COLO668 (cell line): ENCODE data around the gene BASP1.
"Not testable (repeated sequence)": the region's sequence is repeated elsewhere in the genome, so short reads cannot be mapped to it uniquely, and the experiment has no call there.

Source experiments
- DNase-seq: peaks from one replicate; lab custom pipeline; 2025; ENCODE audit not compliant: unreplicated experiment; lab: John Stamatoyannopoulos, UW

The BASP1 gene

DNA sequence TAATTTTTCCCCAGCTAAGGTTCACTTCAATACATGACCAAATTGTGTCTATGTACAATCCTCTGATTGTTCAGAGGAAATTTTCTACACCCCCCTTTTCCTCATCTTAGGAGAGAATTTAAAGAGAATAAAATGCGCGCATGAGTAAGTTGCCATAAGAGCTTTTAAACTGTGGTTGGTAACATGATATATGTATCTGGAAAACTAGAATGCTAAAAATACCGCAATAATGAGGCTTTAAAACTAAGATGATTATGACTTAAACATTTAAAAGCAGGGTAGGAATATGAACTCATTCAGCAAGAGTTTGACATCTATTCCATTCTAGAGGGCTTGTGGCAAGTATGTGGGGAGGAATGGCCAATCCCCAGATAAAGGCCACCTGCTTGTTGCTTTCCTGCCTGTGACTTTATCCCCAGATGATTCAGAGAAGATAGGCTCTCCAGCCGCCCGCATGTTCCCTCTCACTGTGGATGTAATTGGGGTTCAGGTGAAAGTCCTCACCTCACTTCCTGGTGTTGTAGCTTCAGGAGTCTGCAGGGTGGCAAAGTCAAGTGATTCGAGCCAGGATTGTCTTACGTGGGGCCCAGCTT lies 26.5 kb upstream of the BASP1 start:
- DNase-seq = no peak

- DNase-seq = not testable (repeated sequence)
Measured at GRCh38 chr5:17191574-17191973, 25.9 kb upstream of the BASP1 start.

- no peak for DNase-seq
Measured at GRCh38 chr5:17192191-17192590, 25.2 kb upstream of the BASP1 start.

DNA sequence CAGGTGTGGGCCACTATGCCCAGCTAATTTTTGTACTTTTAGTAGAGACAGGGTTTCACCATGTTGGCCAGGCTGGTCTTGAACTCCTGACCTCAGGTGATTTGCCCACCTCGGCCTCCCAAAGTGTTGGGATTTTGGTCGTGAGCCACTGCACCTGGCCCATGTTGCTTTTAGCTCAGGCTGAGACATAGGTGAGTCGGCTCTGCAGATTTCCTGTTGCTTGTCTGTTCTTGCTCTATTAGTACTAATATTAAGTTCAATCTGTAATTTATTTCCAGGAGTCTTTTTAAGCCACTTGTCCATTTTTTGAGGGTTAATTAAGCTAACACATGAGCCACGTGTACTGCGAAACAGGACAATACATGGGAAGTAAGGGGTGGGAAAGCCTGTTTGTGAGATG lies 21.4 kb upstream of the BASP1 start:
- DNase-seq = no peak

GRCh38 chr5:17196697-17197096 lies 20.7 kb upstream of the BASP1 start:
- DNase-seq = no peak

- DNase-seq = peak; percentile 15
Measured at GRCh38 chr5:17203329-17204132, 13.9 kb upstream of the BASP1 start.

GRCh38 chr5:17204133-17204489 lies 13.3 kb upstream of the BASP1 start:
- no peak for DNase-seq

GRCh38 chr5:17206021-17206420 lies 11.4 kb upstream of the BASP1 start:
- no peak for DNase-seq

DNA sequence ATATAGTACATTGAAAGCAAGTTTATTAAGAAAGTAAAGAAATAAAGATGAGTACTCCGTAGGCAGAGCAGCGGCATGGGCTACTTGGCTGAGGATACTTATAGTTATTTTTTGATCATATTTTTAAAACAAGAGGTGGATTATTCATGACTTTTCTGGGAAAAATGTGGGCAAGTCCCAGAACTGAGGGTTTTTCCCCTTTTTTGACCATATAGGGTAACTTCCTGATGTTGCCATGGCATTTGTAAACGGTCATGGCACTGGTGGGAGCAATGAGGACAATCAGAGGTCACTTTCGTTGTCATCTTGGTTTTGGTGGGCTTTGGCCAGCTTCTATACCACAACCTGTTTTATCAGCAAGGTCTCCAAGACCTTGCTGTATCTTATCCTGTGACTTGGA lies 5.2 kb upstream of the BASP1 start:
- DNase-seq = no peak

- DNase-seq = no peak
Measured at GRCh38 chr5:17212996-17213395, 4.4 kb upstream of the BASP1 start.

- no peak for DNase-seq
Measured at GRCh38 chr5:17213938-17214337, 3.5 kb upstream of the BASP1 start.

DNA sequence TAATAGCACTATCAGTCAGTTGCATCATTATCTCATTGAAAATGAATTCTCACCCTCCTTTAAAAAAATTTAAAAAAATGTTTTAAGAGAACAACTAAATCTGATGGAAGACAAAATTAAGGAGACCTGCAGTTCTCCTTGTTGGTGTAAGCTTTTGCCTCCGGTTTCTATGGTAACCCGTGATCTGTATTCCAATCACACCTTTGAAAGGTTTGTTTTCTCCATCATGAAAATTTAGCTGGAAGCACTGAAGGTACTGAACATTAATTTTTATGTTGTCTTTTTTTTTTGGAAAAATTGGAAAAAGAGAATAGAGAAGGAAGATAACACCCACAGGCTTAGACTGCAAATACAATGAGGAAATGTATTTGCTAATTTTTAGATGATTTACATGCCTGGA lies 2.5 kb upstream of the BASP1 start:
- no peak for DNase-seq

DNA sequence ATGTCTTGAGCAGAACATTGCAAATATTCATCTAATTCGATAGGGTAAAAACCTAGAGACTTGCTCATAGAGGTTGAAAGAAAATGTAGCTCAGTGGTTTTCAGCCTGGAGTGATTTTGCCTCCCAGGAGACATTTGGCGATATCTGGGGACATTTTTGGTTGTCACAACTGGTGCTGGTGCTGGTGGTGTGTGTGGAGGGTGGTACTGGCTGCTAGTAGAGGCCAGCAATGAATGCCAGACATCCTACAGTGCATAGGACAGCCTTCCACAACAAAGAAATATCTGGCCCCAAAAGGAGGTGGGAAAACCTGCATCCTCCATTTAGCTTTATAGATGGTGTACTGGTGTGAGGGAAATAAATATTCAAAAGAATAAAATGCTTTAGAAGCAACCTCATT lies 2.1 kb upstream of the BASP1 start:
- no peak for DNase-seq

GRCh38 chr5:17216176-17216973 lies 1.1 kb upstream of the BASP1 start:
- peak; percentile 76 for DNase-seq

DNA sequence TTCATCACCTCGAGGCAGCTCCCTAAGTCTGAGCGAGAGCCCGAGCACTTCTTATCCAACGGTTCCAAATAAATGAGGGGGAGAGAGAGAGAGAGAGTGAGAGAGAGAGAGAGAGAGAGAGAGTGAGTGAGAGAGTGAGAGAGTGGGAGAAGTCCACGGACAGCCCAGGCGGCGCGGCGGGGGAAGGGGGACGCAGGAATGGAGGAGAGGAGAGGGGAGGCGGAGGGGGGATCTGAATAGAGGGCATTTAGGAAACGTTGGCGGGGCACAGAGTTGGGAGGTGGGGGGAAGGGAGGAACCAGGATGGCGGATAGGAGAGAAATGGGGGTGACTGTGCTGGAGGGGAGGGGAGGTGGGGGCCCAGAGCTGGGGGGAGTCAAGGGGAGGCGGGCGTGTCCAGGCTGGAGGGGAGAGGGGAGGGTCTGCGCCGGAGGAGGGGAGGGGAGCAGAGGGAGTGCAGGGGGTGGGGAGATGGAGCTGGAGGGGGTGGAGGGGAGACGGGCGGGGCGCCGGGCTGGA lies 398 bp upstream of the BASP1 start:
- DNase-seq = no peak

DNA sequence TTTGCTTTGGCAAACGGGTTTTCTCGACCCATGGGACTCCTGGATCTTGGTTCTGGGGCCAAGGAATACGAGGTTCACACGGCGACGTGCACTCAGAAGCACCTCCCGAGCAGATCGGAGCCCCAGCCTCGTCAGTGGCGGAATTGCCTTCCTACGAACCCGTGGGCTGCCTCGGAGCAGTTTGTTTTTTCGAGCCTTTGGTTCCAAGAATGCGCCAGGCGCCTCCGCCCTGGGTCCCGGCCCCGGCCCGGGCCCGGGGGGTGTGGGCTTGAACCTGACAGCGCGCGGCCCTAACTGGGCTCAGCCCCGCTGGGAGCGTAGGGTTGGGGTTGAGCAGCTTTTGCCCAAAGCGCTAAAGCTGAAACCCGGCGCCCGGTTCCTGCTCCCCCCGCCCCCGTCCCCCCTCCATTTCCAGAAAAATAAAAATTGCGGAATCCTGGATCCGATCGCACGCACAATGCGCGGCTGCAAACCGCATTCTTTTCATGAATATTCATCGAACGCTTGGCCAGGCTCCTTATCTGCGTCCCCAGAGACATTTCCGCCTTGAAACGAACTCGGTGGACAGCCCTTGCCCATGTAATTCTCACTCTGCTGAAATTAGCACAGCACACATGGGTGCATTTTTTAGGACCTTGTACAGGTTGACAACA lies 1.0 kb downstream of the BASP1 start:
- DNase-seq = no peak

DNA sequence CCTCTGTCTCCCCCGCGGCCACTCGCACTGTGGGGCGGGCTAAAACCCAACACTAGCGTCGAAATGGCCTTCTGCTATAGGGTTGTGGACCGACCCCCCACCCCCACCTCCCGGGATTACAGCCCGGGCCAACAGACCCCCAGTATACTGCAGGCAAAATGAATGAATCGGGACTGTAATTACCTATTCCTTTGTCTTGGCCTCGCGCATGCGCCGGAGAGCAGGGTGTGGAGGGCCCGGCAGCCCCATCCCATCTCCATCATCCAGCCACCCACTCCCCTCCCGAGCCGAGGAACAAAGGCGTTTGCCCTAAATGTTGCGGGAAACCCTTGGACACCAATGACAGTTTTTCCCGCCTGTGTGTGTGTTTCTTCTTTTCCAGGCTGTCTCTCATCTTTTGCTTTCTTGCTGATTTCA lies 1.6 kb downstream of the BASP1 start:
- DNase-seq = no peak

- DNase-seq = no peak
Measured at GRCh38 chr5:17219469-17219868, 2.0 kb downstream of the BASP1 start.

DNA sequence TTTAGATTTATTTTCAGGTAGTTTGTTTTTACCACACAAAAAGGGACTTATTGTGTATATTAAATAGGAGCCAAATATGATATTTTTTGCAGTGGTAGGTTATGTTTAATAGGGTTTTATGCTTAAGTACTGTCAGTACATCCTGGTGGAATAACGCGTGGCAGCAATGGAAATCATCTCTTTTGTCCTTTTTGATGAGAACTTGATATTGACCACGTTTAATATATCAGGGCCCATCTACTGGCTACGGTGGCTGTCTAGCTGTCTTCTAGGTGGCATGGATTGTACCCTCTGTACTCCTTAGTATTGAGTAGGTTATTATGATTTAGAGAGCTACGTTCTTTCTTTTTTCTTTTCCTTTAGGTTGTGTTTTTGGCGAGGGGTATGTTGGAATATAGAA lies 2.6 kb downstream of the BASP1 start:
- no peak for DNase-seq

GRCh38 chr5:17220469-17220868 lies 3.0 kb downstream of the BASP1 start:
- DNase-seq = no peak

DNA sequence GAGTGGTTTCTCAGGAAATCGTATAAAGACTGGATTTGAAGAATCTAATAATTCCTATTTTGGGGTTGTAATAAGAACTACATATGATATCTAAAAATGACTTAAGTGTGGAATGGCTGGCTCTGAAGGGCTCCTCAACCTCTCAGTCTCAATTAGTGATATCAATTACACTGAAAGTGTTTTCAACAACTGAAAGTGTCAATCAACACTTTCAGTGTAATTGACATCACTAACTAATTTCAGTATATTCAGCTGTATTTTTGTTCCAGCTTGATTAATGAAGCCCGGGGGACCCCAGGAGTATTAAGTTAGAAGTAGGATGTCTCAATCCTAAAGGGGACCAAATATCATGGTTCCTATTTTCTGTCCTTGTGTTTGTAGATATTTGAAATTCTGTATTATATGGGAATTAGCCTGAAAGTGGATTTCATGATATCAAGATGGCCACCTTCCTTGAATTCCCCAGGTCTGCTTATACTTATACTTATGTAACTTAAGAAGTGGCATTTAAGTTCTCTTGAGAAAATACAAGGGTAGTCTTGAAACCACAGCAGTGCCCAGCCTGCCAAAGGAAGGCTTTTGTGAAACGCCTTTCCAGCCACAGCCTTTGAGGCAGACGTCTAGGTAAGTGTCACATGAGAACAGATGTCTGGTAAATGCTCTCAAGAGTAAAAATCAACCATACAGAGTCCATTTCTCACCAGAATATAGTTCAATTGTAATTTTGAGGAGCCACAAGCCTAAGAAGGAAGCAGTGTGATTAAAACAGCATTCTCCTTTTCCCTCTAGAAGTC lies 4.6 kb downstream of the BASP1 start:
- DNase-seq = no peak
